Measurements from ENCODE around the gene ALLC.

ALLC gene

GRCh38 chr2:3643371-3644245, 14.4 kb upstream of the ALLC start:
- Mint-ChIP-seq H3K9me3 (no peaks in the 10 kb centered on the region), H3K36me3 (no peaks in the 10 kb centered on the region), H3K4me3 (no peak overlapping the region), H3K27ac (no peak overlapping the region), H3K4me1 (no peaks in the 10 kb centered on the region)
- ATAC-seq = no peak
- no peak for DNase-seq (ENCODE audit: low spot score in 2 of 2)

GRCh38 chr2:3644246-3644525, 13.8 kb upstream of the ALLC start:
- Mint-ChIP-seq H3K36me3 (no peaks in the 10 kb centered on the region), H3K9me3 (no peaks in the 10 kb centered on the region), H3K27ac (no peak overlapping the region), H3K4me3 (no peak overlapping the region), H3K4me1 (no peaks in the 10 kb centered on the region)
- no peak for ATAC-seq
- DNase-seq (ENCODE audit: low spot score in 2 of 2) = no peak

- no peaks in the 10 kb centered on the region for H3K4me1 Mint-ChIP-seq
- ATAC-seq (no peak), DNase-seq (ENCODE audit: low spot score in 2 of 2) (no peak)
- no peak overlapping the region for H3K27ac Mint-ChIP-seq
- H3K4me3 Mint-ChIP-seq = no peak overlapping the region
- H3K9me3 Mint-ChIP-seq = no peaks in the 10 kb centered on the region
- no peaks in the 10 kb centered on the region for H3K36me3 Mint-ChIP-seq
Measured at GRCh38 chr2:3644891-3645605, 13.0 kb upstream of the ALLC start.

- DNase-seq (ENCODE audit: low spot score in 2 of 2) = no peak
- no peak for ATAC-seq
- H3K4me1 Mint-ChIP-seq = peaks cover 4% of the 10 kb centered on the region
- no peaks in the 10 kb centered on the region for H3K9me3 Mint-ChIP-seq
- H3K27ac Mint-ChIP-seq = no peak overlapping the region
- H3K4me3 Mint-ChIP-seq = no peak overlapping the region
- H3K36me3 Mint-ChIP-seq = peaks cover 2% of the 10 kb centered on the region
Measured at GRCh38 chr2:3645745-3646389, 12.1 kb upstream of the ALLC start.

GRCh38 chr2:3646446-3646845, 11.6 kb upstream of the ALLC start:
- peaks cover 9% of the 10 kb centered on the region for H3K4me1 Mint-ChIP-seq
- no peak for ATAC-seq
- no peak for DNase-seq (ENCODE audit: low spot score in 2 of 2)
- H3K36me3 Mint-ChIP-seq = peaks cover 6% of the 10 kb centered on the region
- no peak overlapping the region for H3K4me3 Mint-ChIP-seq
- no peak overlapping the region for H3K27ac Mint-ChIP-seq
- no peaks in the 10 kb centered on the region for H3K9me3 Mint-ChIP-seq

- H3K27ac Mint-ChIP-seq = no peak overlapping the region
Measured at GRCh38 chr2:3647246-3647645, 10.8 kb upstream of the ALLC start.

GRCh38 chr2:3647831-3648651, 10.0 kb upstream of the ALLC start:
- no peaks in the 10 kb centered on the region for H3K9me3 Mint-ChIP-seq
- no peak for ATAC-seq
- H3K27ac Mint-ChIP-seq = no peak overlapping the region

More at GRCh38 chr2:3647246-3647645, 10.8 kb upstream of the ALLC start:
- peaks cover 6% of the 10 kb centered on the region for H3K36me3 Mint-ChIP-seq
- no peak overlapping the region for H3K4me3 Mint-ChIP-seq
- DNase-seq (ENCODE audit: low spot score in 2 of 2) (no peak), ATAC-seq (no peak)
- no peaks in the 10 kb centered on the region for H3K9me3 Mint-ChIP-seq
- peaks cover 17% of the 10 kb centered on the region for H3K4me1 Mint-ChIP-seq

GRCh38 chr2:3648652-3649177, 9.3 kb upstream of the ALLC start:
- no peak overlapping the region for H3K27ac Mint-ChIP-seq
- no peaks in the 10 kb centered on the region for H3K9me3 Mint-ChIP-seq
- no peak overlapping the region for H3K4me3 Mint-ChIP-seq
- H3K4me1 Mint-ChIP-seq = peaks cover 19% of the 10 kb centered on the region
- DNase-seq (ENCODE audit: low spot score in 2 of 2) (no peak), ATAC-seq (no peak)
- peaks cover 6% of the 10 kb centered on the region for H3K36me3 Mint-ChIP-seq

More at GRCh38 chr2:3647831-3648651, 10.0 kb upstream of the ALLC start:
- H3K36me3 Mint-ChIP-seq = peaks cover 6% of the 10 kb centered on the region
- peaks cover 19% of the 10 kb centered on the region for H3K4me1 Mint-ChIP-seq
- no peak for DNase-seq (ENCODE audit: low spot score in 2 of 2)
- no peak overlapping the region for H3K4me3 Mint-ChIP-seq

- Mint-ChIP-seq H3K4me3 (no peak overlapping the region), H3K4me1 (peaks cover 19% of the 10 kb centered on the region), H3K36me3 (peaks cover 6% of the 10 kb centered on the region), H3K9me3 (no peaks in the 10 kb centered on the region), H3K27ac (no peak overlapping the region)
- DNase-seq (ENCODE audit: low spot score in 2 of 2) = no peak
- ATAC-seq = no peak
Measured at GRCh38 chr2:3649581-3649980, 8.4 kb upstream of the ALLC start.

- peak overlapping the region; percentile 73 for H3K4me3 Mint-ChIP-seq
- no peaks in the 10 kb centered on the region for H3K9me3 Mint-ChIP-seq
- ATAC-seq (no peak), DNase-seq (ENCODE audit: low spot score in 2 of 2) (no peak)
- peaks cover 6% of the 10 kb centered on the region for H3K36me3 Mint-ChIP-seq
- H3K4me1 Mint-ChIP-seq = peaks cover 19% of the 10 kb centered on the region
- H3K27ac Mint-ChIP-seq = peak overlapping the region; percentile 89
Measured at GRCh38 chr2:3650140-3650920, 7.7 kb upstream of the ALLC start.

GRCh38 chr2:3651691-3652648, 6.0 kb upstream of the ALLC start:
- peaks cover 6% of the 10 kb centered on the region for H3K36me3 Mint-ChIP-seq
- ATAC-seq (peak; percentile 85), DNase-seq (ENCODE audit: low spot score in 2 of 2) (peak; percentile 41 to 71)
- peak overlapping the region; percentile 73 for H3K4me3 Mint-ChIP-seq
- H3K27ac Mint-ChIP-seq = peak overlapping the region; percentile 89
- no peaks in the 10 kb centered on the region for H3K9me3 Mint-ChIP-seq
- H3K4me1 Mint-ChIP-seq = peaks cover 19% of the 10 kb centered on the region

- Mint-ChIP-seq H3K27ac (no peak overlapping the region), H3K4me1 (peaks cover 19% of the 10 kb centered on the region), H3K9me3 (no peaks in the 10 kb centered on the region), H3K36me3 (peaks cover 6% of the 10 kb centered on the region), H3K4me3 (no peak overlapping the region)
- ATAC-seq (no peak), DNase-seq (ENCODE audit: low spot score in 2 of 2) (no peak)
Measured at GRCh38 chr2:3652896-3653625, 4.9 kb upstream of the ALLC start.

- Mint-ChIP-seq H3K4me3 (no peak overlapping the region), H3K9me3 (no peaks in the 10 kb centered on the region), H3K27ac (no peak overlapping the region), H3K4me1 (peaks cover 19% of the 10 kb centered on the region), H3K36me3 (peaks cover 6% of the 10 kb centered on the region)
- DNase-seq (ENCODE audit: low spot score in 2 of 2) = no peak
- ATAC-seq = no peak
Measured at GRCh38 chr2:3654011-3654410, 4.0 kb upstream of the ALLC start.

Data from stimulated activated effector memory CD8-positive, alpha-beta T cell treated with anti-CD3 and anti-CD28 coated beads, Interleukin-12 subunit alpha, Interleukin-12 subunit beta, amount 100 ng/mL, for 72 hours (primary cell).